ENCODE measurements around the gene AKT1. TPM values are rescaled to one million over a fixed set of nuclear protein-coding genes. Genes with fewer than 3 reads are reported as not detected.

The AKT1 gene
- total RNA-seq, 1 donor from 2014 or later: 142 TPM

- DNase-seq (no peak), ATAC-seq (no peak)
- intact Hi-C loops (cut with micrococcal nuclease): no loop called here
Observed at GRCh38 chr14:104778694-104779331, 16.7 kb downstream of the AKT1 start.

GRCh38 chr14:104777808-104778249 is 17.7 kb downstream of the AKT1 start:
- DNase-seq (no peak), ATAC-seq (no peak)
- intact Hi-C loops (cut with micrococcal nuclease): no loop called here

- ATAC-seq (no peak), DNase-seq (no peak)
- intact Hi-C loops (cut with micrococcal nuclease): no loop called here
Observed at GRCh38 chr14:104776961-104777807, 18.4 kb downstream of the AKT1 start.

- ATAC-seq (no peak), DNase-seq (no peak)
- intact Hi-C loops (cut with micrococcal nuclease): no loop called here
Observed at GRCh38 chr14:104776481-104776880, 19.1 kb downstream of the AKT1 start.

DNA sequence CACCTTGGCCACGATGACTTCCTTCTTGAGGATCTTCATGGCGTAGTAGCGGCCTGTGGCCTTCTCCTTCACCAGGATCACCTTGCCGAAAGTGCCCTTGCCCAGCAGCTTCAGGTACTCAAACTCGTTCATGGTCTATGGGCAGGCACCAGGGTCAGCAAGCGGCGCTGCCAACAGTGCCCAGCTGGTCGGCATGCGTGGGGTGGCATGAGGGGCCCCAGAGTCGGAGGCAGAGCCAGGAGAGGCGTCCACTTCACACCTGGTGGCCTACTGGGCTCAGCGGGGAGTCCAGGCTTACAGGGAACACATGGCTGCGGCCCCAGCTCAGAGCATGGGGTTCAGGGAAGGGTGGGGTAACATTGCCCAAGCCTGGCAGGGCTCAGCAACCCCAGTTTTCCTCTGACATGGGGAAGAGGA is 20.5 kb downstream of the AKT1 start:
- no peak for ATAC-seq
- DNase-seq: no peak
- intact Hi-C loops (cut with micrococcal nuclease): no loop called here

- ATAC-seq: no peak
- DNase-seq: no peak
- intact Hi-C loops (cut with micrococcal nuclease): no loop called here
Observed at GRCh38 chr14:104774453-104775072, 21.0 kb downstream of the AKT1 start.

- ATAC-seq (peak; percentile 4), DNase-seq (no peak)
- intact Hi-C loops (cut with micrococcal nuclease): no loop called here
Observed at GRCh38 chr14:104773505-104774452, 21.8 kb downstream of the AKT1 start.

GRCh38 chr14:104772707-104773504 is 22.6 kb downstream of the AKT1 start:
- intact Hi-C loops (cut with micrococcal nuclease): no loop called here
- no peak for DNase-seq
- no peak for ATAC-seq

DNA sequence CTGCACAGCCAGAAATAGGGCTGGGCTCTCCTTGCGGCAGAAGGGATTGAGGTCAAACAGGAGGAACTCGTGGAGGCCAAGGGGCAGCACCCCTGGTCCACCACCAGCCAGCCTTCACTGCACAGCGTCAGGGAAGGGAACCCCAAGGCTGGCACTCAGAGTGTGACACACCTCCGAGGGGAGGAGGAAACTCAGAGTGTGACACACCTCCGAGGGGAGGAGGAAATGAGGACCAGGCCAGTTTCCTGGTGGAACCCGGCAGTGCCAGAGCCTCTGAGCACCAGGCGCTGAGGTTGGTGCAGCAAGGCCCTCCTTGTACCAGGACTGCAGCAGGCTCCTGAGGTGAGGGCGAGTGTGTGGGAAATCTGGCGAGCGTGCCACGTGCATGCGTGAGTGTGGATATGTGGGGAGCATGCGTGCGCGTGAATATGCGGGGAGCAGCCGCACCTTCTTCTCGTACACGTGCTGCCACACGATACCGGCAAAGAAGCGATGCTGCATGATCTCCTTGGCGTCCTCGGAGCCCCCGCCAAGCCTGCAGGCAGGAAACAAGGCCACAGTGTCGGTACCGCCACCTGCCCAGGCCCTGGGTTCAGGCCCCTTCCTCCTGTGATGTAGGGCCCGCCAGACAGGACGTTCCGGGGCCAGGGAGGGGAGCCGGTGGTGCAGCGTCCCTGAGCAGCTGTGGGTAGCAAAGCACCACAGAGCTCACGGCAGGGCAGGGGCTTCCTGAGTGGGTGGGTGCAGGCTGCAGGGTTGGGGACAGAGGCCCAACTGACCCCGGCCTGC is 23.4 kb downstream of the AKT1 start:
- intact Hi-C loops (cut with micrococcal nuclease): no loop called here
- ATAC-seq (no peak), DNase-seq (no peak)

GRCh38 chr14:104771374-104771773 is 24.2 kb downstream of the AKT1 start:
- intact Hi-C loops (cut with micrococcal nuclease): no loop called here
- DNase-seq: no peak
- ATAC-seq: no peak

DNA sequence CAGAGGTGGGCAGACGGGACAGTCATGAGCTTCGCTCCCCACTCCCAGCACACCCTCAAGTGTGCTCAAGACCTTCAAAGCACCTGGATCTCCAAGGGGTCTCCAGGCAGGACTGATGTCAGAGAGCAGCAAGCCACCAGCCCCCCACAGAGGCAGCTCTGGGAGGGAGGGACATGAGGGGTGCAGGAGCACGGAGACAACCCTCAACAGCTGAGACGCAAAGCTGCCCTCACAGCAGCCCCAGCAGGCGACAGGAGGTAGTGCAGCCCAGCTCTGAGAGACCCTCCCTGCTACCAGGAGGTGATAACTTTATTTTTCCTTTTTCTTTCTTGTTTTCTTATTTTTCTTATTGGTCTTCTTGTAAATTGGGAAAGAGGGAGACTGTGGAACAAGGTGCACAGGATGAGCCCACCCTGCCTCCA is 24.7 kb downstream of the AKT1 start:
- no peak for ATAC-seq
- intact Hi-C loops (cut with micrococcal nuclease): no loop called here
- DNase-seq: no peak

- DNase-seq (no peak), ATAC-seq (no peak)
- intact Hi-C loops (cut with micrococcal nuclease): no loop called here
Observed at GRCh38 chr14:104770072-104770579, 25.4 kb downstream of the AKT1 start.

DNA sequence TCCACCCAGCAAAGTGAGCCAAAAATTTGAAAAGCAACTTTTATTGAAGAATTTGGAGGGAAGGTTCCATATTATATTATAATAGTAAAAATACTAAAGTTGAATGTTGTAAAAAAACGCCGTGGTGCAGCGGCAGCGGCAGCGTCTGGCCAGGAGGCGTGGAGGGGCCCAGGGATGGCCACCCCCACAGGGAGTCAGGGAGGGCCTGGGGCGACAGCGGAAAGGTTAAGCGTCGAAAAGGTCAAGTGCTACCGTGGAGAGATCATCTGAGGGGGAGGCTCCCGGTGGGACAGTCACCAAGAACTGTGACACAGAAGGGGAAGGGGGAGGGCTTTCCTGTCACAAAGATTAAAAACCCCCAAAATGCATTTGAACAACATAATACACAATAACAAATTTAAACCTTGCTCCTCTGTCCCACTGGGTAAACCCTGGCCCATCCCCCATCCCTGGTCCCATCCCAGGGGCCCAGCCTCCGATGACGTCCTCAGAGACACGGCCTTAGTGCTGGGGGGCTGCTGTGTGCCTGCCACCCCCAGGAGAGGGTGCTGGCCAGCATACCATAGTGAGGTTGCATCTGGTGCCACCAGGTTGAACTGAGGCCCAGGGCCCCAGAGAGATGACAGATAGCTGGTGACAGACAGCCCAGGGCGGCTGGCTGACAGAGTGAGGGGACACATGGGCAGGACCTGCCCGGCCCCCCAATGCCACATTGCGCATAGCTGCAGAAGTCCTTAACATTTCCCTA is 26.1 kb downstream of the AKT1 start:
- no peak for ATAC-seq
- intact Hi-C loops (cut with micrococcal nuclease): loop anchor here (10.0 kb wide), 1 partner anchor 55 kb away; no protein-coding TSS in a partner anchor

DNA sequence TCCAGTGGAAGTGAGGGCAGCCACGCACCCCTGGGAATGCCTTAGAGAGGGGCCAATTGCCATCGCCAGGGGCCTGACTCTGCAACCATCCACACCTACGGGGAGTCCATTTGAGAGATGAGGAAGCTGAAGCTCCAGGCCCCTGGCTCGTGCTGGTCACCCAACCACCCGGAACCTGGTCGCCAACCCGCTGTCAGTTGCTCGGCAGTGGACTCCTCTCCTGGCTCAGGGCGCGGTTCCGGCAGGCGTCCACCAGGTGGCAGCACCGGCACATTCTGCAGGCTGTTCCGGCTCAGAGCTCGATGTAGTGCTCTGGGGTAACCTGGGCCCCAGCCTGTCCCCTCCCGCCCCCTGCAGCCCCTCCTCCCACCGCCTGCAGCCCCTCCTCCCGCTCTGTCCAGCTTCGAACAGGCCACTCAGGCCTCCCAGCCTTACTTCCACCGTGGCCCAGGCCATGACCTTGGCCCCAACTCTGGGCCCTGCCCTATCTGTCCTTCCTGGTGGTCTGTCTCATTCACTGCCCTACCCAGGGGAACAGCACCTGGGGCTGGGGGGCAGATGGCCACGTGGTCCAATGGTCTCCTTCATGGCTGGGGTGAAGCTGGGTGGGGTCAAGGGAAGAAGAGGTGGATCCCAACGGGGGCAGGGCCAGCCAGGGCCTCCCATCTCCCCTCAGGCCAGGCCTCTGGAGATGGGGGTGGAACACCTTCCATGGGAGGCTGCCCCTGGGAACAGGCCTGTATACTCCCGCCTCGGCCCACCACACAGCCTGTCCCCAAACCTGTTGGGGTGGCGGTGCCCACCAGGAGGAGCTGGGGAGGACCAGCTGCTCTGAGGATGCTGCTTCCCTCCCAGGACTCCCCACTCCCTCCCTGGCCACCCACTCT is 26.9 kb downstream of the AKT1 start:
- peak; percentile 94 for DNase-seq
- intact Hi-C loops (cut with micrococcal nuclease): loop anchor here (10.0 kb wide), 1 partner anchor 56 kb away; no protein-coding TSS in a partner anchor
- peak; percentile 90 for ATAC-seq

More for the DNA sequence above, 26.1 kb downstream of the AKT1 start:
- DNase-seq: no peak

GRCh38 chr14:104767634-104767918 is 28.0 kb downstream of the AKT1 start:
- ATAC-seq (no peak), DNase-seq (no peak)
- intact Hi-C loops (cut with micrococcal nuclease): loop anchor here (10.0 kb wide), 1 partner anchor 57 kb away; no protein-coding TSS in a partner anchor
